WTC11 (cell line): Measurements from ENCODE around the gene BNC2. TPM values are rescaled to one million over a fixed set of nuclear protein-coding genes. Genes with fewer than 3 reads are reported as not detected.

Source experiments
- ATAC-seq: fragments of 200-7000 bp; cut with Tn5 transposase; 2 replicates; pipeline ENCODE4 v1.10.0; 2021; ENCODE audit warnings: mild to moderate bottlenecking, moderate library complexity
- CTCF ChIA-PET: fragments of 300-600 bp; sonication (Branson Sonifier 250); formaldehyde crosslinking; loops from one replicate; lab custom pipeline; 2021; ENCODE audit warnings: antibody characterized with exemption; lab: Charles Lee
- POLR2A ChIA-PET: fragments of 350-600 bp; sonication (Branson Sonifier 250); formaldehyde crosslinking; loops from one replicate; lab custom pipeline; 2021; ENCODE audit warnings: antibody characterized with exemption; lab: Charles Lee
- DNase-seq: peaks from one replicate; pipeline ENCODE4 v3.0.0; 2021; ENCODE audit warnings: low spot score
- H3K27ac Mint-ChIP-seq: 2 replicates; pipeline ENCODE4 v1.8.0; 2021; ENCODE audit warnings: mixed read lengths
- H3K27me3 Mint-ChIP-seq: 2 replicates; pipeline ENCODE4 v1.8.0; 2021; ENCODE audit warnings: low read depth, mild to moderate bottlenecking, moderate library complexity, mixed read lengths
- H3K36me3 Mint-ChIP-seq: 2 replicates; pipeline ENCODE4 v1.8.0; 2021; ENCODE audit warnings: mixed read lengths
- H3K4me1 Mint-ChIP-seq: 2 replicates; pipeline ENCODE4 v1.8.0; 2022; ENCODE audit warnings: mixed read lengths
- H3K4me3 Mint-ChIP-seq: 2 replicates; pipeline ENCODE4 v1.8.0; 2021; ENCODE audit warnings: mild to moderate bottlenecking, moderate library complexity, mixed read lengths
- H3K9me3 Mint-ChIP-seq: 2 replicates; pipeline ENCODE4 v1.8.0; 2021; ENCODE audit warnings: mixed read lengths
- ATF2 ChIP-seq: sonication (generic); formaldehyde crosslinking; IDR thresholded peaks from 2 replicates; pipeline ENCODE4 v1.8.1; 2022; ENCODE audit warnings: low read depth, missing genetic modification reagents, borderline replicate concordance
- CBFB ChIP-seq: sonication (generic); formaldehyde crosslinking; IDR thresholded peaks from 2 replicates; pipeline ENCODE4 v1.8.1; 2022; ENCODE audit warnings: mild to moderate bottlenecking, low read depth, missing genetic modification reagents
- CDX4 ChIP-seq: fragments of 250-450 bp; sonication (Bioruptor Pico); IDR thresholded peaks from 2 replicates; pipeline ENCODE4 v1.9.0; 2021; ENCODE audit warnings: moderate library complexity, mild to moderate bottlenecking, inconsistent platforms, borderline replicate concordance
- EMX1 ChIP-seq: fragments of 250-450 bp; sonication (Bioruptor Pico); IDR thresholded peaks from 2 replicates; pipeline ENCODE4 v1.8.0; 2021; ENCODE audit warnings: mild to moderate bottlenecking
- GABPB1 ChIP-seq: sonication (generic); formaldehyde crosslinking; IDR thresholded peaks from 2 replicates; pipeline ENCODE4 v1.8.1; 2023; ENCODE audit warnings: mild to moderate bottlenecking, missing genetic modification reagents
- HMGA2 ChIP-seq: fragments of 250-450 bp; sonication (Bioruptor Pico); IDR thresholded peaks from 2 replicates; pipeline ENCODE4 v1.4.0; 2021; ENCODE audit warnings: mild to moderate bottlenecking, moderate library complexity
- IRF2 ChIP-seq: sonication (generic); formaldehyde crosslinking; IDR thresholded peaks from 2 replicates; pipeline ENCODE4 v1.8.0; 2022; ENCODE audit warnings: low read depth, missing genetic modification reagents, borderline replicate concordance
- JUN ChIP-seq: sonication (generic); formaldehyde crosslinking; IDR thresholded peaks from 2 replicates; pipeline ENCODE4 v1.8.0; 2023; ENCODE audit warnings: mild to moderate bottlenecking, missing genetic modification reagents
- MAX ChIP-seq: sonication (generic); formaldehyde crosslinking; IDR thresholded peaks from 2 replicates; pipeline ENCODE4 v1.8.0; 2022; ENCODE audit warnings: mild to moderate bottlenecking, missing genetic modification reagents
- MXD4 ChIP-seq: fragments of 250-450 bp; sonication (Bioruptor Pico); IDR thresholded peaks from 2 replicates; pipeline ENCODE4 v1.8.0; 2021; ENCODE audit warnings: mild to moderate bottlenecking, moderate library complexity, borderline replicate concordance
- NFE2L1 ChIP-seq: sonication (generic); formaldehyde crosslinking; IDR thresholded peaks from 2 replicates; pipeline ENCODE4 v1.8.1; 2023; ENCODE audit warnings: missing genetic modification reagents
- NR1H2 ChIP-seq: sonication (generic); formaldehyde crosslinking; IDR thresholded peaks from 2 replicates; pipeline ENCODE4 v1.9.0; 2021; ENCODE audit warnings: mild to moderate bottlenecking, moderate library complexity, missing genetic modification reagents
- TCF7 ChIP-seq: sonication (generic); formaldehyde crosslinking; IDR thresholded peaks from 2 replicates; pipeline ENCODE4 v1.8.0; 2022; ENCODE audit warnings: mild to moderate bottlenecking, low read depth, missing genetic modification reagents, moderate library complexity
- TEAD4 ChIP-seq: sonication (generic); formaldehyde crosslinking; IDR thresholded peaks from 2 replicates; pipeline ENCODE4 v1.8.0; 2022; ENCODE audit warnings: mild to moderate bottlenecking, missing genetic modification reagents
- USF1 ChIP-seq: sonication (generic); formaldehyde crosslinking; IDR thresholded peaks from 2 replicates; pipeline ENCODE4 v1.8.0; 2022; ENCODE audit warnings: mild to moderate bottlenecking, missing genetic modification reagents
- ZNF121 ChIP-seq: sonication (generic); formaldehyde crosslinking; IDR thresholded peaks from 2 replicates; pipeline ENCODE4 v1.8.0; 2023; ENCODE audit warnings: missing genetic modification reagents
- ZNF232 ChIP-seq: sonication (generic); formaldehyde crosslinking; IDR thresholded peaks from 2 replicates; pipeline ENCODE4 v1.8.0; 2022; ENCODE audit warnings: mild to moderate bottlenecking, missing genetic modification reagents
- ZNF263 ChIP-seq: sonication (generic); formaldehyde crosslinking; IDR thresholded peaks from 2 replicates; pipeline ENCODE4 v1.8.1; 2022; ENCODE audit warnings: low read depth, mild to moderate bottlenecking, moderate library complexity, missing genetic modification reagents
- ZNF396 ChIP-seq: fragments of 250-450 bp; sonication (Bioruptor Pico); IDR thresholded peaks from 2 replicates; pipeline ENCODE4 v1.8.0; 2021; ENCODE audit warnings: mild to moderate bottlenecking, moderate library complexity, borderline replicate concordance
- ZNF671 ChIP-seq: fragments of 250-450 bp; sonication (Bioruptor Pico); IDR thresholded peaks from 2 replicates; pipeline ENCODE4 v1.8.0; 2021; ENCODE audit warnings: mild to moderate bottlenecking
- total RNA-seq: library from RNA; stranded (reverse); gene quantifications from 3 replicates; pipeline ENCODE4 v1.2.3, GENCODE V29; 2021

BNC2 gene
- total RNA-seq, 1 experiment from 2014 or later = 33.3 TPM

GRCh38 chr9:16661816-16662215 is 208.7 kb downstream of the BNC2 start:
- ATAC-seq (no peak), DNase-seq (no peak)
- ChIA-PET POLR2A (no interaction called here), CTCF (no interaction called here)
- H3K4me1 Mint-ChIP-seq = peaks cover 9% of the 10 kb centered on the region
- H3K9me3 Mint-ChIP-seq = no peaks in the 10 kb centered on the region
- H3K27me3 Mint-ChIP-seq = no peaks in the 10 kb centered on the region
- no peak for TF ChIP-seq USF1 (CRISPR knock-in tag)
- no peak for TF ChIP-seq JUN (CRISPR knock-in tag)
- TF ChIP-seq IRF2 (CRISPR knock-in tag) = no peak
- no peak for TF ChIP-seq ZNF263 (CRISPR knock-in tag)
- no peak for TF ChIP-seq ZNF671 (CRISPR knock-in tag)
- no peak for TF ChIP-seq HMGA2
- H3K4me3 Mint-ChIP-seq = no peak overlapping the region
- no peak overlapping the region for H3K27ac Mint-ChIP-seq
- no peaks in the 10 kb centered on the region for H3K36me3 Mint-ChIP-seq

GRCh38 chr9:16659096-16659495 is 211.4 kb downstream of the BNC2 start:
- DNase-seq (no peak), ATAC-seq (no peak)
- H3K9me3 Mint-ChIP-seq = no peaks in the 10 kb centered on the region
- peaks cover 36% of the 10 kb centered on the region for H3K4me1 Mint-ChIP-seq
- no peak overlapping the region for H3K27ac Mint-ChIP-seq
- TF ChIP-seq NR1H2 (CRISPR knock-in tag) (no peak), TEAD4 (CRISPR knock-in tag) (no peak), ZNF671 (CRISPR knock-in tag) (no peak), MAX (CRISPR knock-in tag) (no peak), TCF7 (CRISPR knock-in tag) (no peak), ZNF232 (CRISPR knock-in tag) (no peak)
- ChIA-PET POLR2A (no interaction called here), CTCF (no interaction called here)
- no peaks in the 10 kb centered on the region for H3K27me3 Mint-ChIP-seq
- no peaks in the 10 kb centered on the region for H3K36me3 Mint-ChIP-seq
- H3K4me3 Mint-ChIP-seq = no peak overlapping the region

- ChIA-PET POLR2A (no interaction called here), CTCF (no interaction called here)
- Mint-ChIP-seq H3K27ac (no peak overlapping the region), H3K36me3 (no peaks in the 10 kb centered on the region), H3K27me3 (no peaks in the 10 kb centered on the region), H3K4me1 (peaks cover 59% of the 10 kb centered on the region), H3K9me3 (no peaks in the 10 kb centered on the region), H3K4me3 (no peak overlapping the region)
- TF ChIP-seq GABPB1 (CRISPR knock-in tag) = no peak
- no peak for TF ChIP-seq ZNF121 (CRISPR knock-in tag)
- TF ChIP-seq ATF2 (CRISPR knock-in tag) = no peak
- TF ChIP-seq HMGA2 = no peak
- no peak for TF ChIP-seq ZNF396
- no peak for TF ChIP-seq EMX1 (CRISPR knock-in tag)
- no peak for TF ChIP-seq CDX4 (CRISPR knock-in tag)
- no peak for TF ChIP-seq NFE2L1 (CRISPR knock-in tag)
- no peak for TF ChIP-seq MXD4 (CRISPR knock-in tag)
- TF ChIP-seq CBFB (CRISPR knock-in tag) = no peak
- DNase-seq (no peak), ATAC-seq (no peak)
These were observed 213.9 kb downstream of the BNC2 start for GRCh38 chr9:16656432-16657169.
